Tibial artery (tissue), 4 donors: ENCODE measurements around the gene CACNA1C.

Source experiments
- DNase-seq, 2 donors: peaks; one replicate each; pipeline ENCODE4 v3.0.0-alpha.2; 2019
- H3K27ac ChIP-seq, 2 donors: fragments of 200-600 bp; sonication (generic) in 1 of 2; 1 replicate in 1 of 2; 2 replicates in 1 of 2; pipeline ENCODE4 v1.5.1; 2018 to 2019; ENCODE audit warnings: mild to moderate bottlenecking in 1 of 2
- H3K27me3 ChIP-seq, 2 donors: fragments of 200-600 bp; sonication (generic) in 1 of 2; one replicate each; pipeline versions ENCODE4 v1.5.1 to v1.6.0; 2016 to 2019
- H3K36me3 ChIP-seq, 3 donors: fragments of 200-600 bp; sonication (generic) in 2 of 3; one replicate each; pipeline ENCODE4 v1.5.1; 2016 to 2019; ENCODE audit warnings: mild to moderate bottlenecking in 2 of 3
- H3K4me1 ChIP-seq, 4 donors: fragments of 200-600 bp; sonication (generic) in 2 of 4; 1 replicate in 3 of 4; 2 replicates in 1 of 4; pipeline ENCODE4 v1.5.1; 2016 to 2019
- H3K4me3 ChIP-seq, 2 donors: fragments of 200-600 bp; sonication (generic) in 1 of 2; 1 replicate in 1 of 2; 2 replicates in 1 of 2; pipeline ENCODE4 v1.5.1; 2018 to 2019; ENCODE audit warnings: mild to moderate bottlenecking in 2 of 2
- H3K9me3 ChIP-seq, 3 donors: fragments of 200-600 bp; sonication (generic) in 1 of 3; one replicate each; pipeline ENCODE4 v1.5.1; 2016 to 2019
- intact Hi-C: fragments of 100-400 bp; cut with DNase I; formaldehyde crosslinking; loops from one replicate; pipeline ENCODE4 v1.15.0; 2023; ENCODE audit warnings: low total_unique reads
- TF ChIP-seq, protein P1 (sequence below), 2 experiments: fragments of 200-600 bp in 1 of 2; fragments of 450-650 bp in 1 of 2; IDR thresholded peaks; one replicate each; pipeline ENCODE4 v1.5.1; 2017 to 2019; ENCODE audit warnings: antibody characterized with exemption in 2 of 2, mild to moderate bottlenecking in 1 of 2, moderate library complexity in 1 of 2

CACNA1C gene

DNA sequence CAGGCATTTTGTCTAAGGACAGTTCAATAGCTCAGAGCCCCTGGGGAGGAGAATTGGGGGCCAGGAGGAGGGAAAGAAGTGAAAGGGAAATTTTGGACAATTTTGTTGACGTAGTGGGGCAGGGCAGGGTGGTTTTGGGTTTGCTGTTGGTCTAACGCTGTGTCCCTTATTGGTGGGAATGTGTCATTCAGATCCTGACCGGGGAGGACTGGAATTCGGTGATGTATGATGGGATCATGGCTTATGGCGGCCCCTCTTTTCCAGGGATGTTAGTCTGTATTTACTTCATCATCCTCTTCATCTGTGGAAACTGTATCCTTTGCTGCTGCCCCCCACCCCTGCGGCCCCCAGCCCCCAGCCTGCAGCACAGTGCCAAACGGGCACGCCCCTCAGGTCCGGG, 529.8 kb downstream of the CACNA1C start:
- H3K4me3 ChIP-seq: peak overlapping the region; percentile 7 to 23
- peaks cover 30 to 48% (median 38%) of the 10 kb centered on the region in 3 donors for H3K36me3 ChIP-seq
- TF ChIP-seq, protein P1, sequence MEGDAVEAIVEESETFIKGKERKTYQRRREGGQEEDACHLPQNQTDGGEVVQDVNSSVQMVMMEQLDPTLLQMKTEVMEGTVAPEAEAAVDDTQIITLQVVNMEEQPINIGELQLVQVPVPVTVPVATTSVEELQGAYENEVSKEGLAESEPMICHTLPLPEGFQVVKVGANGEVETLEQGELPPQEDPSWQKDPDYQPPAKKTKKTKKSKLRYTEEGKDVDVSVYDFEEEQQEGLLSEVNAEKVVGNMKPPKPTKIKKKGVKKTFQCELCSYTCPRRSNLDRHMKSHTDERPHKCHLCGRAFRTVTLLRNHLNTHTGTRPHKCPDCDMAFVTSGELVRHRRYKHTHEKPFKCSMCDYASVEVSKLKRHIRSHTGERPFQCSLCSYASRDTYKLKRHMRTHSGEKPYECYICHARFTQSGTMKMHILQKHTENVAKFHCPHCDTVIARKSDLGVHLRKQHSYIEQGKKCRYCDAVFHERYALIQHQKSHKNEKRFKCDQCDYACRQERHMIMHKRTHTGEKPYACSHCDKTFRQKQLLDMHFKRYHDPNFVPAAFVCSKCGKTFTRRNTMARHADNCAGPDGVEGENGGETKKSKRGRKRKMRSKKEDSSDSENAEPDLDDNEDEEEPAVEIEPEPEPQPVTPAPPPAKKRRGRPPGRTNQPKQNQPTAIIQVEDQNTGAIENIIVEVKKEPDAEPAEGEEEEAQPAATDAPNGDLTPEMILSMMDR (IDR thresholded peaks at IDR 0.05): no peak
- peak overlapping the region; percentile 35 to 53 for H3K27ac ChIP-seq
- H3K9me3 ChIP-seq: no peaks in the 10 kb centered on the region
- intact Hi-C loops: loop anchor here (5.0 to 10.0 kb wide), 3 partner anchors 298 to 778 kb away; no protein-coding TSS in a partner anchor
- H3K4me1 ChIP-seq: peaks cover 0 to 13% (median 10%) of the 10 kb centered on the region in 4 donors
- no peak for DNase-seq
- no peaks in the 10 kb centered on the region for H3K27me3 ChIP-seq

DNA sequence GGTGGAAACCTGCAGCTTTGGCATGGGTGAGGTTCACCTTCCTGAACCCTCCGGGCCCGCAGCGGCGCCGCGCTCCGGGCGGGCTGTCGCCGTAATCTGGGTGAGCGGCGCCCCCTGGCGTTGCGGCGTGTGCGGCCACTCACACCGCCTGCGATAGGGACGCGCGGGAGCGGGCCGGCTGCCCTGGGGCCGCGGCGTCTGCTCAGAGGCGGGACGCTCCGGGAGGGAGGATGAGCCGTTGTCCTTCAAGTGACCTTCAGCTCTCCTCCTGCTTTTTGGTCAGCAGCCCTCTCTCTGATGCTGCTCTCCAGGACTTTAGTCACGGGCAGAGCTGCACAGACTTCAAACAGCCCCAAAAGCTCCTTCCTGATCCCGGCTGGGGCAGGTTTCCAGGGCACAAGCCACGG, 530.3 kb downstream of the CACNA1C start:
- peaks cover 32 to 52% (median 42%) of the 10 kb centered on the region in 3 donors for H3K36me3 ChIP-seq
- H3K4me3 ChIP-seq: peak overlapping the region; percentile 7 to 23
- H3K27ac ChIP-seq: peak overlapping the region; percentile 35 to 53
- H3K4me1 ChIP-seq: peaks cover 0 to 13% (median 10%) of the 10 kb centered on the region in 4 donors
- H3K27me3 ChIP-seq: no peaks in the 10 kb centered on the region
- TF ChIP-seq, protein P1 (IDR thresholded peaks at IDR 0.05): peak; percentile 90 to 92
- intact Hi-C loops: loop anchor here (5.0 to 10.0 kb wide), 3 partner anchors 298 to 778 kb away; no protein-coding TSS in a partner anchor
- H3K9me3 ChIP-seq: no peaks in the 10 kb centered on the region
- DNase-seq: peak; percentile 42 to 76

DNA sequence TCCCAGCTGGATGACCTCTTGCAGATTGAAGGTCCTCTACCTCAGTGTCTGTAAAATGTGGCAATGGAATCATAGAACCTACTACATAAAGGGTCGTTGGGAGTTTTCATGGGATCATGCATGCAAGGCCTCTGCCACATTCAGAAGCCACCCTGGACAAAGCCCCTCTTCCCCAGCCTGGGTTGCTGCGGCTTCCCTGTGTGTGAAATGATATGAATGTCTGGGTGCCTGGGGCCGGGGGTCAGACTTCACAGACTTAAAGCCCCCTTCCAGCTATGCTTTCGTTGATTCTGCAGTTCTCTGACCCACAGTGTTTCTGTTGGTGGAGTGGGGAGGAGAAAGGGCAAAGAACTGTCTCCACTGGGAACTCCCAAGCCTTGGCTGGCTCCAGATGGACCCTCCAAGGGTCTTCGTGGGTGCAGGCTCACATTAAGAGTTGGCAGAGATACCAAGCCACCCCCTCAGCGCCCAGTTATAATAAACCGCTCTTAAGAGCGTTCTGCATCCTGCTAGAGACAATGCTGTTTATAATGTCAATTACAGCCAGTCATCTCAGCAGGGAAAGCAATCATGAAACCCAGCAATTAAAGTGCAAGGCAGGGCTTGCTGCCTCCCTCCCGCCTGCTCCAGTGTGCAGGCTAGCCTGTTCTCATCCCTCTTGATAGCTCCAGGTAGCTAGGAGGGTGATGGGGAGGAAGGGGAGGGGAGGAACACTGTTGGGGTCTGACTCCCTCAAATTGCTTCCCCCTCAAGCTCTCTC, 531.0 kb downstream of the CACNA1C start:
- intact Hi-C loops: loop anchor here (5.0 to 10.0 kb wide), 3 partner anchors 299 to 779 kb away; no protein-coding TSS in a partner anchor
- Histone ChIP-seq H3K4me1 (peaks cover 0 to 13% (median 10%) of the 10 kb centered on the region in 4 donors), H3K27ac (no peak overlapping the region), H3K9me3 (no peaks in the 10 kb centered on the region), H3K27me3 (no peaks in the 10 kb centered on the region), H3K4me3 (no peak overlapping the region), H3K36me3 (peaks cover 32 to 52% (median 40%) of the 10 kb centered on the region in 3 donors)
- TF ChIP-seq, protein P1 (IDR thresholded peaks at IDR 0.05): no peak
- DNase-seq: peak in 1 of 2 donors; percentile 56

DNA sequence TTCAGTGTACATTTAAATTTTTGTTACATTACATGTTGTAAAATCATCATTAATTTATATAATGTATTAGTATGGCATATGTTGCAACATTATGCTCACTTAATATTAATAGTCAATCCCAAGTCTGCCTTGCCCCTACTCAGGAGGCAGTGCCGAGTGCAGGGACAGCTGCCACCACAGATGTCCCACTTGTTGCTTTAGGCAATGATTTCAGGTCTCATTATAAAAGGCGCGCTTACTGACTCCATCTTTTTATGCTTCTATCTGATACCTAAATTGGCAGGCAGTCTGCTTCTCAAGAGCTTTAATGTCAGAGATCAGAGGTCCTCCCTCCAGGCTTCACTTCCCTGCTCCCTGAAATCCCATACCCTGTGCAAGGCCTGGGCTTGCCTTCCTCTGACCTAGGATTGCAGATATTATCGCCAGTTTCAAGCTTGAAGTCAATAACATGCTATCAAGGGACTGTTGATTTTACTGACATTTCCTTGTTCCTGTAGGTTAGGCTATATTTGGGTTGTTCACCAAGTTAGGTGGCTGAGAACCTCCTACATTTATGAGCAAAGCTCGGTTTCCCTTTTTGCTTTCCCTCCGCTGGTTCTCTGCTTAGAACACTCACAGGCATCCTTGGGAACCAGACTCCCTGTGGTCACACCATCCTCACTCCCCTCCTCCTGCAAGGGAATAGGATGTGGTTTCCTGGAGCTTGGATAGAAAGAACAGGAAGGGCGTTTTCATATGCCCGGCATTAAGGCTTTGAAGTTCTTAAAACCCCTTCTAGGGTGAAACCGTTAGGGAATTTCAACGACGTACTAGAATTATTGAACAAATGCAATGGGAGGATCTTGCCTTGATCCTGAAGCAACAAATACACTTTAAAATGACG, 533.6 kb downstream of the CACNA1C start:
- TF ChIP-seq, protein P1 (IDR thresholded peaks at IDR 0.05): no peak
- peaks cover 50 to 70% (median 58%) of the 10 kb centered on the region in 3 donors for H3K36me3 ChIP-seq
- peak in 1 of 2 donors; percentile 20 for DNase-seq
- peaks cover 0 to 13% (median 10%) of the 10 kb centered on the region in 4 donors for H3K4me1 ChIP-seq
- no peak overlapping the region for H3K4me3 ChIP-seq
- no peaks in the 10 kb centered on the region for H3K27me3 ChIP-seq
- H3K27ac ChIP-seq: no peak overlapping the region
- H3K9me3 ChIP-seq: no peaks in the 10 kb centered on the region
- intact Hi-C loops: loop anchor here (10.0 kb wide), 2 partner anchors 302 to 782 kb away; no protein-coding TSS in a partner anchor

DNA sequence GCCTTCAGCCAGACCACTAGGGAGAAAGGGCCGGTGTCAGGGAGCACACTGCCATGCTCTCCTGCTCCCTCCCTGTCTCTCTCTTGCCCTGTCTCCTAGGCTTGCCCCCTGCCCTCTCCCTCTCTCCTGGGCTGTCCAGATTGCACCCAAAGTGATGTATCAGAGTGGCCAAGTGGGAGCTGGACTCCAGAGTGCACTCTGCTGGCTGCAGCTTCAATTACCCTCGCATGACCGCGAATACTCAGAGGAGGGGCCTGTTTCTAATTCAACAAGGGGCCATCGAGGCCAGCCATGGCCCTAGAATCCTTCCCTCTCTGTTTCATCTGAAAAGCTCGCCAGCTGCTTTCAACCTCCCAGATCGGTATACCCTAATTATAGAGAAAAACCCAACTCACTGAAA, 535.6 kb downstream of the CACNA1C start:
- DNase-seq: no peak
- H3K4me1 ChIP-seq: peaks cover 0 to under 1% (median under 1%) of the 10 kb centered on the region in 4 donors
- no peak overlapping the region for H3K4me3 ChIP-seq
- no peaks in the 10 kb centered on the region for H3K27me3 ChIP-seq
- TF ChIP-seq, protein P1 (IDR thresholded peaks at IDR 0.05): no peak
- H3K9me3 ChIP-seq: no peaks in the 10 kb centered on the region
- peaks cover 69 to 86% (median 78%) of the 10 kb centered on the region in 3 donors for H3K36me3 ChIP-seq
- intact Hi-C loops: loop anchor here (10.0 kb wide), 2 partner anchors 304 to 784 kb away; no protein-coding TSS in a partner anchor
- H3K27ac ChIP-seq: no peak overlapping the region
